Breast epithelium (tissue), 3 donors: ENCODE results near the gene C19orf73.

Experiments used
- POLR2AphosphoS5 ChIP-seq, 3 donors: sonication (generic); formaldehyde crosslinking; IDR thresholded peaks; one replicate each; pipeline ENCODE4 v1.6.1; 2017; ENCODE audit warnings: antibody characterized with exemption in 3 of 3
- TF ChIP-seq, protein P1 (sequence below), 3 donors: fragments of 450-650 bp; IDR thresholded peaks; one replicate each; pipeline ENCODE4 v1.5.1; 2016 to 2017; ENCODE audit warnings: antibody characterized with exemption in 3 of 3, mild to moderate bottlenecking in 3 of 3, moderate library complexity in 3 of 3

DNA sequence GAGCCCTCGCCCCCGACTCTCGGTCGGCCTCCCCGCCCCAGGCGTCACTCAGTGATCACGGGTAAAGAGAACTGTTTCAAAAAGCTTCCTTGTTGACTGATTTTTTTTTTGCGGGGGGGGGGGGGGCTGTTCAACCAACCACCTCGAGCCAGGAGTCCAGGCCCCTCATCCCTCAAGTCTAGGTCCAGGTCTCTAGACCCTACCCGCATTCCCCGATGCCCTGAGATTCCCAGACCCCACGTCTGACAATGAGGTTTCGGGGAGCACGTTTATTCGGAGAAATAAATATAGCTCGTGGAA, 32.0 kb upstream of the C19orf73 start:
- TF ChIP-seq, protein P1, sequence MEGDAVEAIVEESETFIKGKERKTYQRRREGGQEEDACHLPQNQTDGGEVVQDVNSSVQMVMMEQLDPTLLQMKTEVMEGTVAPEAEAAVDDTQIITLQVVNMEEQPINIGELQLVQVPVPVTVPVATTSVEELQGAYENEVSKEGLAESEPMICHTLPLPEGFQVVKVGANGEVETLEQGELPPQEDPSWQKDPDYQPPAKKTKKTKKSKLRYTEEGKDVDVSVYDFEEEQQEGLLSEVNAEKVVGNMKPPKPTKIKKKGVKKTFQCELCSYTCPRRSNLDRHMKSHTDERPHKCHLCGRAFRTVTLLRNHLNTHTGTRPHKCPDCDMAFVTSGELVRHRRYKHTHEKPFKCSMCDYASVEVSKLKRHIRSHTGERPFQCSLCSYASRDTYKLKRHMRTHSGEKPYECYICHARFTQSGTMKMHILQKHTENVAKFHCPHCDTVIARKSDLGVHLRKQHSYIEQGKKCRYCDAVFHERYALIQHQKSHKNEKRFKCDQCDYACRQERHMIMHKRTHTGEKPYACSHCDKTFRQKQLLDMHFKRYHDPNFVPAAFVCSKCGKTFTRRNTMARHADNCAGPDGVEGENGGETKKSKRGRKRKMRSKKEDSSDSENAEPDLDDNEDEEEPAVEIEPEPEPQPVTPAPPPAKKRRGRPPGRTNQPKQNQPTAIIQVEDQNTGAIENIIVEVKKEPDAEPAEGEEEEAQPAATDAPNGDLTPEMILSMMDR (IDR thresholded peaks at IDR 0.05): no peak
- no peak for TF ChIP-seq POLR2AphosphoS5 (IDR thresholded peaks at IDR 0.05)
